Activated T-helper 1 cell treated with anti-CD3 and anti-CD28 coated beads, Interleukin-12 subunit alpha, Interleukin-12 subunit beta, Interleukin-2, Interleukin-4 antibody, amounts not matched to agents 30 ng/mL and 10 ng/mL and 1 ng/mL, durations not matched to agents 14 hours and 24 hours and 36 hours (primary cell): ENCODE measurements around the gene AIF1. TPM values are rescaled to one million over a fixed set of nuclear protein-coding genes. Genes with fewer than 3 reads are reported as not detected.

Experiments used
- DNase-seq: peaks from one replicate; pipeline ENCODE4 v3.0.0; 2021; ENCODE audit warnings: low spot score
- H3K27ac Mint-ChIP-seq: one replicate; pipeline ENCODE4 v1.8.0; 2021; ENCODE audit warnings: mild to moderate bottlenecking, mixed read lengths
- H3K27me3 Mint-ChIP-seq: one replicate; pipeline ENCODE4 v1.8.0; 2022; ENCODE audit warnings: mild to moderate bottlenecking, moderate library complexity, mixed read lengths; ENCODE audit not compliant: insufficient read depth
- H3K36me3 Mint-ChIP-seq: one replicate; pipeline ENCODE4 v1.8.0; 2021; ENCODE audit warnings: low read depth, mixed read lengths
- H3K4me1 Mint-ChIP-seq: one replicate; pipeline ENCODE4 v1.8.0; 2021; ENCODE audit warnings: low read depth, mixed read lengths
- H3K4me3 Mint-ChIP-seq: one replicate; pipeline ENCODE4 v1.8.0; 2021; ENCODE audit warnings: mild to moderate bottlenecking, moderate library complexity, mixed read lengths
- H3K9me3 Mint-ChIP-seq: one replicate; pipeline ENCODE4 v1.8.0; 2021; ENCODE audit warnings: mixed read lengths
- intact Hi-C: fragments of 100-400 bp; cut with micrococcal nuclease; formaldehyde crosslinking; loops from one replicate; pipeline ENCODE4 v1.15.1; 2024
- total RNA-seq: library from RNA; stranded (reverse); gene quantifications from 2 replicates; pipeline ENCODE4 v1.2.3, GENCODE V29; 2022

The AIF1 gene
- total RNA-seq, 1 donor from 2014 or later, result 55.5 TPM

- DNase-seq, result no peak
- H3K36me3 Mint-ChIP-seq, result peaks cover 55% of the 10 kb centered on the region
- no peak overlapping the region for H3K27ac Mint-ChIP-seq
- H3K4me3 Mint-ChIP-seq, result no peak overlapping the region
- H3K27me3 Mint-ChIP-seq, result no peaks in the 10 kb centered on the region
- intact Hi-C loops, result no loop called here
- peaks cover 13% of the 10 kb centered on the region for H3K4me1 Mint-ChIP-seq
- H3K9me3 Mint-ChIP-seq, result no peaks in the 10 kb centered on the region
Measured at GRCh38 chr6:31645325-31645724, 30.3 kb downstream of the AIF1 start.

- DNase-seq, result no peak
Measured at GRCh38 chr6:31651602-31652191, 36.7 kb downstream of the AIF1 start.

GRCh38 chr6:31652925-31653724, 38.1 kb downstream of the AIF1 start:
- Mint-ChIP-seq H3K36me3 (peaks cover 36% of the 10 kb centered on the region), H3K9me3 (no peaks in the 10 kb centered on the region), H3K27ac (peak overlapping the region; percentile 100), H3K27me3 (no peaks in the 10 kb centered on the region), H3K4me3 (peak overlapping the region; percentile 93), H3K4me1 (peaks cover 48% of the 10 kb centered on the region)
- peak; percentile 81 for DNase-seq
- intact Hi-C loops, result loop anchor here (1.0 to 5.0 kb wide), 15 partner anchors 7 to 1189 kb away; partner anchors contain the start of genes ABHD16A, C6orf47, DDX39B and HSPA1B

More at GRCh38 chr6:31651602-31652191, 36.7 kb downstream of the AIF1 start:
- H3K27ac Mint-ChIP-seq, result peak overlapping the region; percentile 100
- peaks cover 42% of the 10 kb centered on the region for H3K36me3 Mint-ChIP-seq
- intact Hi-C loops, result loop anchor here (1.0 to 5.0 kb wide), 15 partner anchors 9 to 1191 kb away; partner anchors contain the start of genes ABHD16A, C6orf47, DDX39B and HSPA1B
- H3K4me1 Mint-ChIP-seq, result peaks cover 37% of the 10 kb centered on the region
- no peaks in the 10 kb centered on the region for H3K9me3 Mint-ChIP-seq
- H3K27me3 Mint-ChIP-seq, result no peaks in the 10 kb centered on the region
- peak overlapping the region; percentile 93 for H3K4me3 Mint-ChIP-seq

GRCh38 chr6:31654574-31655348, 39.7 kb downstream of the AIF1 start:
- intact Hi-C loops, result loop anchor here (5.0 kb wide), 1 partner anchor 1188 kb away; the partner anchor contains the start of gene PSMB8
- Mint-ChIP-seq H3K27ac (no peak overlapping the region), H3K36me3 (peaks cover 31% of the 10 kb centered on the region), H3K4me1 (peaks cover 57% of the 10 kb centered on the region), H3K27me3 (no peaks in the 10 kb centered on the region), H3K9me3 (no peaks in the 10 kb centered on the region), H3K4me3 (peak overlapping the region; percentile 15)
- no peak for DNase-seq

- peaks cover 62% of the 10 kb centered on the region for H3K4me1 Mint-ChIP-seq
- peaks cover 35% of the 10 kb centered on the region for H3K36me3 Mint-ChIP-seq
- intact Hi-C loops, result no loop called here
- no peaks in the 10 kb centered on the region for H3K27me3 Mint-ChIP-seq
- H3K9me3 Mint-ChIP-seq, result no peaks in the 10 kb centered on the region
- H3K4me3 Mint-ChIP-seq, result no peak within 1 kb of the TSS
- DNase-seq, result no peak
- peak within 1 kb of the TSS; percentile 62 for H3K27ac Mint-ChIP-seq
Measured at GRCh38 chr6:31655349-31656237, 40.6 kb downstream of the AIF1 start, which contains the start of gene APOM. Gene APOM (plus strand): TSS chr6:31655894. CDS start chr6:31655967, 73 bp downstream.

- Mint-ChIP-seq H3K36me3 (peaks cover 38% of the 10 kb centered on the region), H3K4me3 (peak overlapping the region; percentile 91), H3K9me3 (no peaks in the 10 kb centered on the region), H3K27ac (peak overlapping the region; percentile 24), H3K4me1 (peaks cover 66% of the 10 kb centered on the region), H3K27me3 (no peaks in the 10 kb centered on the region)
- peak; percentile 29 for DNase-seq
- intact Hi-C loops, result no loop called here
Measured at GRCh38 chr6:31657406-31658157, 42.5 kb downstream of the AIF1 start.

- Mint-ChIP-seq H3K27ac (peak overlapping the region; percentile 68), H3K9me3 (no peaks in the 10 kb centered on the region), H3K4me3 (peak overlapping the region; percentile 91), H3K36me3 (peaks cover 43% of the 10 kb centered on the region), H3K4me1 (peaks cover 69% of the 10 kb centered on the region), H3K27me3 (no peaks in the 10 kb centered on the region)
- intact Hi-C loops, result no loop called here
- no peak for DNase-seq
Measured at GRCh38 chr6:31658158-31658688, 43.2 kb downstream of the AIF1 start.

GRCh38 chr6:31658983-31659648, 44.1 kb downstream of the AIF1 start:
- Mint-ChIP-seq H3K27ac (peak overlapping the region; percentile 76), H3K4me1 (peaks cover 78% of the 10 kb centered on the region), H3K4me3 (peak overlapping the region; percentile 91), H3K27me3 (no peaks in the 10 kb centered on the region), H3K36me3 (peaks cover 50% of the 10 kb centered on the region), H3K9me3 (no peaks in the 10 kb centered on the region)
- intact Hi-C loops, result no loop called here
- no peak for DNase-seq

- Mint-ChIP-seq H3K36me3 (peaks cover 55% of the 10 kb centered on the region), H3K4me1 (peaks cover 85% of the 10 kb centered on the region), H3K27ac (peak overlapping the region; percentile 76), H3K9me3 (no peaks in the 10 kb centered on the region), H3K4me3 (peak overlapping the region; percentile 91), H3K27me3 (no peaks in the 10 kb centered on the region)
- intact Hi-C loops, result loop anchor here (1.0 to 10.0 kb wide), 3 partner anchors 8 to 1545 kb away; partner anchors contain the start of genes BAG6, HSD17B8, RING1 and RXRB
- DNase-seq, result peak; percentile 36
Measured at GRCh38 chr6:31659649-31660380, 44.8 kb downstream of the AIF1 start.
